Thoracic aorta (tissue), 2 donors: Measurements from ENCODE around the gene CCDC136. TPM values are rescaled to one million over a fixed set of nuclear protein-coding genes. Genes with fewer than 3 reads are reported as not detected.

Experiments used
- ATAC-seq: fragments of 150-250 bp; one replicate; pipeline ENCODE4 v1.8.0; 2017; ENCODE audit warnings: low read depth; ENCODE audit not compliant: insufficient number of reproducible peaks, low FRiP score
- DNase-seq: peaks from one replicate; pipeline ENCODE4 v3.0.0-alpha.2; 2020; ENCODE audit warnings: low spot score
- H3K27ac ChIP-seq, 2 donors: fragments of 200-600 bp; sonication (generic); 1 replicate in 1 of 2; 2 replicates in 1 of 2; pipeline ENCODE4 v1.5.1; 2016; ENCODE audit warnings: mild to moderate bottlenecking in 2 of 2, moderate library complexity in 2 of 2
- H3K27me3 ChIP-seq: fragments of 200-600 bp; sonication (generic); replicated peaks from 2 replicates; pipeline ENCODE4 v1.6.0; 2016; ENCODE audit warnings: mild to moderate bottlenecking; ENCODE audit not compliant: insufficient read depth
- H3K36me3 ChIP-seq: fragments of 200-600 bp; sonication (generic); one replicate; pipeline ENCODE4 v1.5.1; 2016
- H3K4me1 ChIP-seq, 2 donors: fragments of 200-600 bp; sonication (generic); 1 replicate in 1 of 2; 2 replicates in 1 of 2; pipeline versions ENCODE4 v1.5.1 to v1.6.0; 2016; ENCODE audit warnings: low read depth in 2 of 2, mild to moderate bottlenecking in 1 of 2; ENCODE audit not compliant: control insufficient read depth in 1 of 2
- H3K4me3 ChIP-seq: fragments of 200-600 bp; sonication (generic); 2 replicates; pipeline ENCODE4 v1.5.1; 2016; ENCODE audit warnings: mild to moderate bottlenecking
- H3K9me3 ChIP-seq: fragments of 200-600 bp; sonication (generic); 2 replicates; pipeline ENCODE4 v1.5.1; 2016
- CTCF ChIP-seq: fragments of 200-600 bp; sonication (generic); IDR thresholded peaks from one replicate; pipeline ENCODE4 v1.5.1; 2019; ENCODE audit warnings: antibody characterized with exemption
- total RNA-seq, 2 donors: library from RNA; depleted of rRNA; stranded (reverse); fragments of >200 nt; gene quantifications; one replicate each; pipeline versions ENCODE4 v1.1.0 to v1.2.3, GENCODE V29; 2016

Gene CCDC136
- total RNA-seq, 2 donors from 2014 or later, result 29.3 to 34.7 TPM

- peaks cover 6 to 15% of the 10 kb centered on the region in 2 donors for H3K4me1 ChIP-seq
- no peak overlapping the region for H3K4me3 ChIP-seq
- no peaks in the 10 kb centered on the region for H3K9me3 ChIP-seq
- no peak for TF ChIP-seq CTCF
- no peak overlapping the region for H3K27ac ChIP-seq
- H3K36me3 ChIP-seq, result peaks cover 74% of the 10 kb centered on the region
- DNase-seq, result no peak
- no peak for ATAC-seq
- H3K27me3 ChIP-seq, result no peaks in the 10 kb centered on the region
These were observed 48.8 kb downstream of the CCDC136 start for GRCh38 chr7:128840326-128841170.

GRCh38 chr7:128841171-128841690, 49.5 kb downstream of the CCDC136 start:
- peaks cover 0 to 8% of the 10 kb centered on the region in 2 donors for H3K4me1 ChIP-seq
- H3K27ac ChIP-seq, result no peak overlapping the region
- H3K4me3 ChIP-seq, result no peak overlapping the region
- no peak for ATAC-seq
- H3K9me3 ChIP-seq, result no peaks in the 10 kb centered on the region
- H3K36me3 ChIP-seq, result peaks cover 74% of the 10 kb centered on the region
- DNase-seq, result no peak
- H3K27me3 ChIP-seq, result no peaks in the 10 kb centered on the region
- no peak for TF ChIP-seq CTCF

- ATAC-seq, result no peak
- no peak overlapping the region for H3K27ac ChIP-seq
These were observed 50.3 kb downstream of the CCDC136 start for GRCh38 chr7:128841921-128842673.

GRCh38 chr7:128842674-128843641, 51.2 kb downstream of the CCDC136 start:
- H3K4me3 ChIP-seq, result no peak overlapping the region
- no peaks in the 10 kb centered on the region for H3K4me1 ChIP-seq
- H3K27ac ChIP-seq, result no peak overlapping the region
- peaks cover 77% of the 10 kb centered on the region for H3K36me3 ChIP-seq
- DNase-seq (no peak), ATAC-seq (no peak)
- TF ChIP-seq CTCF, result no peak
- H3K9me3 ChIP-seq, result no peaks in the 10 kb centered on the region
- no peaks in the 10 kb centered on the region for H3K27me3 ChIP-seq

More at GRCh38 chr7:128841921-128842673, 50.3 kb downstream of the CCDC136 start:
- no peaks in the 10 kb centered on the region for H3K27me3 ChIP-seq
- no peaks in the 10 kb centered on the region for H3K4me1 ChIP-seq
- no peak for DNase-seq
- peak; percentile 83 for TF ChIP-seq CTCF
- no peaks in the 10 kb centered on the region for H3K9me3 ChIP-seq
- peaks cover 80% of the 10 kb centered on the region for H3K36me3 ChIP-seq
- H3K4me3 ChIP-seq, result no peak overlapping the region
